ENCODE results near the gene AFAP1.

- TF ChIP-seq CTCF (IDR thresholded peaks at IDR 0.05) (no peak), RELA (CRISPR knock-in tag; IDR thresholded peaks at IDR 0.05; ENCODE audit: borderline replicate concordance) (no peak), USF1 (CRISPR knock-in tag; IDR thresholded peaks at IDR 0.05) (no peak), IRF1 (CRISPR knock-in tag; IDR thresholded peaks at IDR 0.05) (no peak)
These were observed 167.8 kb downstream of the AFAP1 start for GRCh38 chr4:7771541-7772507.
